Fibroblast of peridontal ligament (primary cell): ENCODE measurements around the gene CSRNP3.

Source experiments
- DNase-seq: peaks from one replicate; pipeline ENCODE4 v3.0.0-alpha.2; 2010; ENCODE audit errors: extremely low read depth

CSRNP3 gene

GRCh38 chr2:165470361-165470760, 863 bp downstream of the CSRNP3 start:
- DNase-seq = no peak

GRCh38 chr2:165471349-165471950, 2.0 kb downstream of the CSRNP3 start:
- peak; percentile 3 for DNase-seq

GRCh38 chr2:165472922-165473321, 3.4 kb downstream of the CSRNP3 start:
- DNase-seq = no peak

- DNase-seq = no peak
Measured at GRCh38 chr2:165474619-165475276, 5.2 kb downstream of the CSRNP3 start.

- DNase-seq = no peak
Measured at GRCh38 chr2:165475277-165476004, 5.9 kb downstream of the CSRNP3 start.

GRCh38 chr2:165479856-165480255, 10.4 kb downstream of the CSRNP3 start:
- no peak for DNase-seq

GRCh38 chr2:165494573-165494972, 25.1 kb downstream of the CSRNP3 start:
- no peak for DNase-seq

GRCh38 chr2:165497659-165498317, 28.3 kb downstream of the CSRNP3 start:
- no peak for DNase-seq

- peak; percentile 33 for DNase-seq
Measured at GRCh38 chr2:165499131-165499530, 29.6 kb downstream of the CSRNP3 start.

GRCh38 chr2:165500001-165500400, 30.5 kb downstream of the CSRNP3 start:
- DNase-seq = no peak

- no peak for DNase-seq
Measured at GRCh38 chr2:165500816-165501215, 31.3 kb downstream of the CSRNP3 start.

GRCh38 chr2:165505514-165505913, 36.0 kb downstream of the CSRNP3 start:
- peak; percentile 21 for DNase-seq

- no peak for DNase-seq
Measured at GRCh38 chr2:165508927-165509326, 39.4 kb downstream of the CSRNP3 start.

- DNase-seq = no peak
Measured at GRCh38 chr2:165513479-165513878, 44.0 kb downstream of the CSRNP3 start.

GRCh38 chr2:165518611-165519010, 49.1 kb downstream of the CSRNP3 start:
- DNase-seq = no peak

GRCh38 chr2:165522719-165523118, 53.2 kb downstream of the CSRNP3 start:
- DNase-seq = no peak

GRCh38 chr2:165524720-165525119, 55.2 kb downstream of the CSRNP3 start:
- DNase-seq = peak; percentile 11

GRCh38 chr2:165528691-165529090, 59.2 kb downstream of the CSRNP3 start:
- DNase-seq = no peak

- peak; percentile 69 for DNase-seq
Measured at GRCh38 chr2:165529130-165529529, 59.6 kb downstream of the CSRNP3 start.

- DNase-seq = peak; percentile 38
Measured at GRCh38 chr2:165533331-165533730, 63.8 kb downstream of the CSRNP3 start.

GRCh38 chr2:165535471-165535870, 66.0 kb downstream of the CSRNP3 start:
- DNase-seq = no peak

- no peak for DNase-seq
Measured at GRCh38 chr2:165536851-165537499, 67.5 kb downstream of the CSRNP3 start.
